K562 (cell line): ENCODE results near the gene SPATA31D1.

Experiments used
- ATF3 ChIP-seq, 2 experiments: fragments of 450-650 bp in 1 of 2; sonication (generic) in 1 of 2; formaldehyde crosslinking in 1 of 2; IDR thresholded peaks in 1 of 2; conservative IDR thresholded peaks in 1 of 2; 2 replicates each; pipeline versions ENCODE4 v1.6.1 to v1.8.1; 2016 to 2023; ENCODE audit warnings: mild to moderate bottlenecking in 2 of 2, moderate library complexity in 2 of 2, inconsistent platforms in 1 of 2, missing genetic modification reagents in 1 of 2
- CHD4 ChIP-seq: fragments of 200-600 bp; sonication (generic); IDR thresholded peaks from 3 replicates; pipeline ENCODE4 v1.6.1; 2012; ENCODE audit warnings: low read depth, mild to moderate bottlenecking, mixed read lengths, low read length, inconsistent platforms; ENCODE audit not compliant: insufficient read depth, insufficient replicate concordance, poor library complexity, severe bottlenecking
- EZH2 ChIP-seq: IDR thresholded peaks from 2 replicates; pipeline ENCODE4 v1.6.1; 2012; ENCODE audit warnings: low read depth, mild to moderate bottlenecking, inconsistent platforms, low read length, borderline replicate concordance
- NFE2 ChIP-seq: IDR thresholded peaks from 2 replicates; pipeline ENCODE4 v1.6.1; 2014; ENCODE audit warnings: antibody characterized with exemption, low read depth
- ZNF75A ChIP-seq: fragments of 450-650 bp; formaldehyde crosslinking; IDR thresholded peaks from 2 replicates; pipeline ENCODE4 v1.4.0; 2020; ENCODE audit warnings: mild to moderate bottlenecking
- TF ChIP-seq, protein P1 (sequence below): sonication (generic); formaldehyde crosslinking; IDR thresholded peaks from 2 replicates; pipeline ENCODE4 v1.8.0; 2022; ENCODE audit warnings: missing genetic modification reagents, mild to moderate bottlenecking, borderline replicate concordance
- TF ChIP-seq, protein P2 (sequence below), 3 experiments: IDR thresholded peaks in 2 of 3; conservative IDR thresholded peaks in 1 of 3; 2 replicates each; pipeline ENCODE4 v1.5.1; 2011 to 2012; ENCODE audit warnings: low read length in 3 of 3, mild to moderate bottlenecking in 3 of 3, control low read depth in 2 of 3, improper control_type of control experiment in 1 of 3, inconsistent platforms in 1 of 3, low read depth in 1 of 3, mixed read lengths in 1 of 3, moderate library complexity in 1 of 3; ENCODE audit not compliant: insufficient read depth in 2 of 3

DNA sequence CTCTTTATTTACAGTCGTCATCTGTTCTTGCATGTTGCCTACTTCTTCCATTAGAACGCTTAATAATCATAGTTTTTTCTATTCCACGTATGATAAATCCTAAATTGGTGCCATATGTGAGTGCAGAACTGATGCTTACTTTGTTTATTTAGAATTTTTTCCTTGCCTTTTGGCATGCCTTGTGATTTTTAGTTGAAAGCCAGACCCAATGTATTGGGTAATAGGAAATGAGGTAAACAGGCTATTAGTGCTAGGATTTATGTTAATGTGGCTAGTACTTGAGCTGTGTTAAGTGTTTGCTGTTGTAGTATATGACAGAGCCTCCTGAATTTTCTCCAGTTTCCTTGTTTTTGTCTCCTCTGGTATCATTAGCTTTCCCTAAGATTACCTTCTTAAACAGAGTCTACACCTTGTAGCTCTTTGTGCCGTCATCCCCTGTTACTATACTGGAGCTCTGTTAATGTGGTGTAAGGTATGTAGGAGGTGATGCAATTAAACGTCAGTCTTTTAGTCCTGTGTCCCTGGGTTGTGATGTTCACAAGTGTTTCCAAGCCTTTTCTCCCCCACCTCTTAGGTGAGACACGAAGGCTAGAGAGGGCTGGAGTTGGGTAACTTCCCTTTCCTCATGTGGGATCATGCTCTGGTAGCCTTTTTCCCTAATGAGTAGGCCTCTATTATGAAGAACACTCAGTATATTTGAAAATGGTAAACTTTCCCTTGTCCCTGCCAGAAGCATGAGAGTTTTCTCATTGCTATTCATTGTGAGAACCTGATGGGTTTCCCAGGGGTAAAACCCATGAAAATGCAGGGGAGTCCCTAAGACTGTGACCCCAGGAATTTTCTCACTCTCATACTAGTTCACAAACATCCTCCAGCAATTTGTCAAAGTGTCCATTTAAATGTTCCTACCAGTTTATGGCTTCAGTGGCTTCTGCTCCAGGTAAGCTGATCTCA, 24.1 kb upstream of the SPATA31D1 start:
- TF ChIP-seq, protein P1, sequence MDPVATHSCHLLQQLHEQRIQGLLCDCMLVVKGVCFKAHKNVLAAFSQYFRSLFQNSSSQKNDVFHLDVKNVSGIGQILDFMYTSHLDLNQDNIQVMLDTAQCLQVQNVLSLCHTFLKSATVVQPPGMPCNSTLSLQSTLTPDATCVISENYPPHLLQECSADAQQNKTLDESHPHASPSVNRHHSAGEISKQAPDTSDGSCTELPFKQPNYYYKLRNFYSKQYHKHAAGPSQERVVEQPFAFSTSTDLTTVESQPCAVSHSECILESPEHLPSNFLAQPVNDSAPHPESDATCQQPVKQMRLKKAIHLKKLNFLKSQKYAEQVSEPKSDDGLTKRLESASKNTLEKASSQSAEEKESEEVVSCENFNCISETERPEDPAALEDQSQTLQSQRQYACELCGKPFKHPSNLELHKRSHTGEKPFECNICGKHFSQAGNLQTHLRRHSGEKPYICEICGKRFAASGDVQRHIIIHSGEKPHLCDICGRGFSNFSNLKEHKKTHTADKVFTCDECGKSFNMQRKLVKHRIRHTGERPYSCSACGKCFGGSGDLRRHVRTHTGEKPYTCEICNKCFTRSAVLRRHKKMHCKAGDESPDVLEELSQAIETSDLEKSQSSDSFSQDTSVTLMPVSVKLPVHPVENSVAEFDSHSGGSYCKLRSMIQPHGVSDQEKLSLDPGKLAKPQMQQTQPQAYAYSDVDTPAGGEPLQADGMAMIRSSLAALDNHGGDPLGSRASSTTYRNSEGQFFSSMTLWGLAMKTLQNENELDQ (CRISPR knock-in tag): no peak
- TF ChIP-seq CHD4 (no peak), EZH2 (no peak), NFE2 (no peak), ATF3 (IDR thresholded peaks at IDR 0.05) (no peak), ATF3 (CRISPR knock-in tag; conservative IDR thresholded peaks at IDR 0.05) (no peak), ZNF75A (CRISPR knock-in tag) (no peak)
- TF ChIP-seq, protein P2, sequence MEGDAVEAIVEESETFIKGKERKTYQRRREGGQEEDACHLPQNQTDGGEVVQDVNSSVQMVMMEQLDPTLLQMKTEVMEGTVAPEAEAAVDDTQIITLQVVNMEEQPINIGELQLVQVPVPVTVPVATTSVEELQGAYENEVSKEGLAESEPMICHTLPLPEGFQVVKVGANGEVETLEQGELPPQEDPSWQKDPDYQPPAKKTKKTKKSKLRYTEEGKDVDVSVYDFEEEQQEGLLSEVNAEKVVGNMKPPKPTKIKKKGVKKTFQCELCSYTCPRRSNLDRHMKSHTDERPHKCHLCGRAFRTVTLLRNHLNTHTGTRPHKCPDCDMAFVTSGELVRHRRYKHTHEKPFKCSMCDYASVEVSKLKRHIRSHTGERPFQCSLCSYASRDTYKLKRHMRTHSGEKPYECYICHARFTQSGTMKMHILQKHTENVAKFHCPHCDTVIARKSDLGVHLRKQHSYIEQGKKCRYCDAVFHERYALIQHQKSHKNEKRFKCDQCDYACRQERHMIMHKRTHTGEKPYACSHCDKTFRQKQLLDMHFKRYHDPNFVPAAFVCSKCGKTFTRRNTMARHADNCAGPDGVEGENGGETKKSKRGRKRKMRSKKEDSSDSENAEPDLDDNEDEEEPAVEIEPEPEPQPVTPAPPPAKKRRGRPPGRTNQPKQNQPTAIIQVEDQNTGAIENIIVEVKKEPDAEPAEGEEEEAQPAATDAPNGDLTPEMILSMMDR (IDR thresholded peaks at IDR 0.05 in 2 of 3, conservative IDR thresholded peaks at IDR 0.05 in 1 of 3; ENCODE audit: insufficient read depth in 2 of 3, low read depth in 1 of 3, low read length in 3 of 3): no peak
